Mesenteric fat pad (tissue), 1 donor: ENCODE measurements around the gene CASR. TPM values are rescaled to one million over a fixed set of nuclear protein-coding genes. Genes with fewer than 3 reads are reported as not detected.

Experiments
- DNase-seq: peaks from one replicate; pipeline ENCODE4 v3.0.0-alpha.2; 2020; ENCODE audit warnings: low spot score
- total RNA-seq: library from RNA; stranded (reverse); fragmentation: NEBNext Ultra II Directional; extraction: Animal tissue kit (Norgen Biotek cat#: 25700); gene quantifications from one replicate; pipeline ENCODE4 v1.2.1, GENCODE V29; 2021
- donor health status: DM: yes; HTN: yes; CAD: no.

CASR gene
- total RNA-seq, 1 donor from 2014 or later, result not detected

GRCh38 chr3:122305818-122306621 lies 122.6 kb downstream of the CASR start:
- DNase-seq, result no peak

- DNase-seq, result no peak
Observed at GRCh38 chr3:122306622-122306953, 123.1 kb downstream of the CASR start.

- DNase-seq, result no peak
Observed at GRCh38 chr3:122307094-122307687, 123.7 kb downstream of the CASR start.

GRCh38 chr3:122307976-122308375 lies 124.5 kb downstream of the CASR start:
- no peak for DNase-seq

- no peak for DNase-seq
Observed at GRCh38 chr3:122310361-122310760, 126.9 kb downstream of the CASR start.

- DNase-seq, result no peak
Observed at GRCh38 chr3:122312826-122313225, 129.4 kb downstream of the CASR start.

GRCh38 chr3:122313281-122313680 lies 129.8 kb downstream of the CASR start:
- no peak for DNase-seq

GRCh38 chr3:122314228-122314876 lies 130.9 kb downstream of the CASR start:
- DNase-seq, result no peak

- no peak for DNase-seq
Observed at GRCh38 chr3:122315619-122316018, 132.2 kb downstream of the CASR start.

GRCh38 chr3:122316368-122316767 lies 132.9 kb downstream of the CASR start:
- no peak for DNase-seq

GRCh38 chr3:122318620-122319019 lies 135.2 kb downstream of the CASR start:
- DNase-seq, result no peak

- DNase-seq, result no peak
Observed at GRCh38 chr3:122322095-122323075, 138.9 kb downstream of the CASR start.

- no peak for DNase-seq
Observed at GRCh38 chr3:122324871-122325323, 141.4 kb downstream of the CASR start, which contains the start of gene CSTA. TSS of gene CSTA (plus strand) at chr3:122325248. CDS start at chr3:122325293, 45 bp downstream.

- DNase-seq, result no peak
Observed at GRCh38 chr3:122325769-122326168, 142.3 kb downstream of the CASR start.

GRCh38 chr3:122331886-122332285 lies 148.4 kb downstream of the CASR start:
- DNase-seq, result no peak

GRCh38 chr3:122332551-122332950 lies 149.1 kb downstream of the CASR start:
- DNase-seq, result no peak

Other genes starting within 250 kb of the CASR start
- not detected for gene ILDR1, start 161.4 kb upstream of the CASR start, total RNA-seq
- 15.4 TPM for gene CD86, start 128.3 kb upstream of the CASR start, total RNA-seq
- gene CSTA, start 141.6 kb downstream of the CASR start, total RNA-seq, result 28.7 TPM
- 22.0 TPM for gene MIX23, start 199.6 kb downstream of the CASR start, total RNA-seq
- 29.1 TPM for gene FAM162A, start 200.5 kb downstream of the CASR start, total RNA-seq
- gene WDR5B, start 232.4 kb downstream of the CASR start, total RNA-seq, result 4.0 TPM